K562 (cell line): ENCODE results near the gene MYADML2. TPM values are rescaled to one million over a fixed set of nuclear protein-coding genes. Genes with fewer than 3 reads are reported as not detected.

Experiments
- CBX8 ChIP-seq: fragments of 200-600 bp; sonication (generic); IDR thresholded peaks from 2 replicates; pipeline ENCODE4 v1.6.1; 2012; ENCODE audit warnings: borderline replicate concordance, mixed run types, low read depth, mild to moderate bottlenecking, moderate library complexity, mixed read lengths, low read length, control low read depth, inconsistent platforms; ENCODE audit not compliant: poor library complexity, severe bottlenecking; ENCODE audit errors: extremely low read depth
- HNRNPLL ChIP-seq: fragments of 200-400 bp; formaldehyde crosslinking; IDR thresholded peaks from 2 replicates; pipeline ENCODE4 v1.6.1; 2017; ENCODE audit warnings: low read length, low read depth, mild to moderate bottlenecking; ENCODE audit not compliant: poor library complexity, severe bottlenecking
- MEF2A ChIP-seq: IDR thresholded peaks from 2 replicates; pipeline ENCODE4 v1.6.1; 2011; ENCODE audit warnings: low read depth, mild to moderate bottlenecking, low read length, moderate library complexity; ENCODE audit not compliant: control insufficient read depth
- MEIS2 ChIP-seq: fragments of 450-650 bp; IDR thresholded peaks from 2 replicates; pipeline ENCODE4 v1.6.1; 2014; ENCODE audit warnings: mild to moderate bottlenecking; ENCODE audit not compliant: partially characterized antibody
- MLX ChIP-seq, 2 experiments: fragments of 450-650 bp in 1 of 2; sonication (generic) in 1 of 2; formaldehyde crosslinking; conservative IDR thresholded peaks; 2 replicates each; pipeline versions ENCODE4 v1.4.0 to v1.8.1; 2020 to 2022; ENCODE audit warnings: mild to moderate bottlenecking in 1 of 2, missing genetic modification reagents in 1 of 2
- MTA1 ChIP-seq: fragments of 450-650 bp; IDR thresholded peaks from 2 replicates; pipeline ENCODE4 v1.6.1; 2017; ENCODE audit warnings: borderline replicate concordance
- SOX6 ChIP-seq: fragments of 450-650 bp; IDR thresholded peaks from 2 replicates; pipeline ENCODE4 v1.6.1; 2014; ENCODE audit warnings: mild to moderate bottlenecking
- SRSF3 ChIP-seq: fragments of 200-400 bp; formaldehyde crosslinking; IDR thresholded peaks from 2 replicates; pipeline ENCODE4 v1.6.1; 2016; ENCODE audit warnings: mild to moderate bottlenecking, low read length, moderate library complexity; ENCODE audit not compliant: insufficient read depth
- TSHZ1 ChIP-seq: fragments of 250-450 bp; sonication (Bioruptor Pico); IDR thresholded peaks from 2 replicates; pipeline ENCODE4 v1.4.0; 2020; ENCODE audit warnings: mild to moderate bottlenecking, moderate library complexity
- ZNF124 ChIP-seq: sonication (generic); formaldehyde crosslinking; IDR thresholded peaks from 2 replicates; pipeline ENCODE4 v1.8.1; 2022; ENCODE audit warnings: missing genetic modification reagents
- ZNF146 ChIP-seq: IDR thresholded peaks from one replicate; pipeline ENCODE4 v1.6.1; 2018; ENCODE audit warnings: missing compliant biosample characterization; ENCODE audit not compliant: unreplicated experiment
- polyA plus RNA-seq, 8 experiments: library from polyadenylated mRNA; depleted of rRNA in 4 of 8; stranded (reverse) in 5 of 8; unstranded in 3 of 8; fragments of >200 nt; fragmentation: Nextera tagmentation in 2 of 8; fragmentation: Illumina TruSeq in 1 of 8; extraction: Ambion mirVana in 2 of 8; extraction: Trizol in 1 of 8; gene quantifications; 2 replicates each; pipeline versions ENCODE4 v1.2.1 to v1.2.3, GENCODE V29; 2011 to 2014; ENCODE audit warnings: inconsistent platforms in 1 of 8, missing spikeins in 1 of 8
- total RNA-seq, 7 experiments: library from RNA; depleted of rRNA in 6 of 7; stranded (reverse); fragments of >200 nt in 6 of 7; fragmentation: Illumina TruSeq in 2 of 7; extraction: Trizol in 2 of 7; gene quantifications; 2 replicates each; pipeline versions ENCODE4 v1.2.1 to v1.2.3, GENCODE V29; 2011 to 2021; ENCODE audit warnings: low replicate concordance in 1 of 7
- TF ChIP-seq, protein P1 (sequence below): fragments of 450-650 bp; IDR thresholded peaks from 2 replicates; pipeline ENCODE4 v1.6.1; 2018; ENCODE audit not compliant: partially characterized antibody
- TF ChIP-seq, protein P2 (sequence below): fragments of 250-450 bp; sonication (Bioruptor Pico); IDR thresholded peaks from 2 replicates; pipeline ENCODE4 v1.8.0; 2022; ENCODE audit warnings: inconsistent platforms
- TF ChIP-seq, protein P3 (sequence below): fragments of 250-450 bp; sonication (Bioruptor Pico); IDR thresholded peaks from 2 replicates; pipeline ENCODE4 v1.4.0; 2020; ENCODE audit warnings: mild to moderate bottlenecking, moderate library complexity

The MYADML2 gene
- total and polyA plus RNA-seq, 9 of the 15 experiments (the other 6 are each of a cell fraction or from before 2014, with no cell fraction given): not detected

- TF ChIP-seq CBX8 (no peak), TSHZ1 (CRISPR knock-in tag) (no peak), ZNF146 (CRISPR knock-in tag) (no peak), MEF2A (no peak), MTA1 (no peak), SRSF3 (no peak; the same call in 1 of the 2 replicates), MEIS2 (peak; percentile 26), SOX6 (0 out of 2 replicates have a peak, but pooled peaks have one; percentile 21), ZNF124 (no peak), MLX (CRISPR knock-in tag; conservative IDR thresholded peaks at IDR 0.05) (no peak), HNRNPLL (peak; percentile 79)
- TF ChIP-seq, protein P1, sequence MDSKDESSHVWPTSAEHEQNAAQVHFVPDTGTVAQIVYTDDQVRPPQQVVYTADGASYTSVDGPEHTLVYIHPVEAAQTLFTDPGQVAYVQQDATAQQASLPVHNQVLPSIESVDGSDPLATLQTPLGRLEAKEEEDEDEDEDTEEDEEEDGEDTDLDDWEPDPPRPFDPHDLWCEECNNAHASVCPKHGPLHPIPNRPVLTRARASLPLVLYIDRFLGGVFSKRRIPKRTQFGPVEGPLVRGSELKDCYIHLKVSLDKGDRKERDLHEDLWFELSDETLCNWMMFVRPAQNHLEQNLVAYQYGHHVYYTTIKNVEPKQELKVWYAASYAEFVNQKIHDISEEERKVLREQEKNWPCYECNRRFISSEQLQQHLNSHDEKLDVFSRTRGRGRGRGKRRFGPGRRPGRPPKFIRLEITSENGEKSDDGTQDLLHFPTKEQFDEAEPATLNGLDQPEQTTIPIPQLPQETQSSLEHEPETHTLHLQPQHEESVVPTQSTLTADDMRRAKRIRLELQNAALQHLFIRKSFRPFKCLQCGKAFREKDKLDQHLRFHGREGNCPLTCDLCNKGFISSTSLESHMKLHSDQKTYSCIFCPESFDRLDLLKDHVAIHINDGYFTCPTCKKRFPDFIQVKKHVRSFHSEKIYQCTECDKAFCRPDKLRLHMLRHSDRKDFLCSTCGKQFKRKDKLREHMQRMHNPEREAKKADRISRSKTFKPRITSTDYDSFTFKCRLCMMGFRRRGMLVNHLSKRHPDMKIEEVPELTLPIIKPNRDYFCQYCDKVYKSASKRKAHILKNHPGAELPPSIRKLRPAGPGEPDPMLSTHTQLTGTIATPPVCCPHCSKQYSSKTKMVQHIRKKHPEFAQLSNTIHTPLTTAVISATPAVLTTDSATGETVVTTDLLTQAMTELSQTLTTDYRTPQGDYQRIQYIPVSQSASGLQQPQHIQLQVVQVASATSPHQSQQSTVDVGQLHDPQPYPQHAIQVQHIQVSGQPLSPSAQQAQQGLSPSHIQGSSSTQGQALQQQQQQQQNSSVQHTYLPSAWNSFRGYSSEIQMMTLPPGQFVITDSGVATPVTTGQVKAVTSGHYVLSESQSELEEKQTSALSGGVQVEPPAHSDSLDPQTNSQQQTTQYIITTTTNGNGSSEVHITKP: no peak
- TF ChIP-seq, protein P2, sequence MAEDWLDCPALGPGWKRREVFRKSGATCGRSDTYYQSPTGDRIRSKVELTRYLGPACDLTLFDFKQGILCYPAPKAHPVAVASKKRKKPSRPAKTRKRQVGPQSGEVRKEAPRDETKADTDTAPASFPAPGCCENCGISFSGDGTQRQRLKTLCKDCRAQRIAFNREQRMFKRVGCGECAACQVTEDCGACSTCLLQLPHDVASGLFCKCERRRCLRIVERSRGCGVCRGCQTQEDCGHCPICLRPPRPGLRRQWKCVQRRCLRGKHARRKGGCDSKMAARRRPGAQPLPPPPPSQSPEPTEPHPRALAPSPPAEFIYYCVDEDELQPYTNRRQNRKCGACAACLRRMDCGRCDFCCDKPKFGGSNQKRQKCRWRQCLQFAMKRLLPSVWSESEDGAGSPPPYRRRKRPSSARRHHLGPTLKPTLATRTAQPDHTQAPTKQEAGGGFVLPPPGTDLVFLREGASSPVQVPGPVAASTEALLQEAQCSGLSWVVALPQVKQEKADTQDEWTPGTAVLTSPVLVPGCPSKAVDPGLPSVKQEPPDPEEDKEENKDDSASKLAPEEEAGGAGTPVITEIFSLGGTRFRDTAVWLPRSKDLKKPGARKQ: 0 out of 2 replicates have a peak, but pooled peaks have one; percentile 2
- TF ChIP-seq, protein P3, sequence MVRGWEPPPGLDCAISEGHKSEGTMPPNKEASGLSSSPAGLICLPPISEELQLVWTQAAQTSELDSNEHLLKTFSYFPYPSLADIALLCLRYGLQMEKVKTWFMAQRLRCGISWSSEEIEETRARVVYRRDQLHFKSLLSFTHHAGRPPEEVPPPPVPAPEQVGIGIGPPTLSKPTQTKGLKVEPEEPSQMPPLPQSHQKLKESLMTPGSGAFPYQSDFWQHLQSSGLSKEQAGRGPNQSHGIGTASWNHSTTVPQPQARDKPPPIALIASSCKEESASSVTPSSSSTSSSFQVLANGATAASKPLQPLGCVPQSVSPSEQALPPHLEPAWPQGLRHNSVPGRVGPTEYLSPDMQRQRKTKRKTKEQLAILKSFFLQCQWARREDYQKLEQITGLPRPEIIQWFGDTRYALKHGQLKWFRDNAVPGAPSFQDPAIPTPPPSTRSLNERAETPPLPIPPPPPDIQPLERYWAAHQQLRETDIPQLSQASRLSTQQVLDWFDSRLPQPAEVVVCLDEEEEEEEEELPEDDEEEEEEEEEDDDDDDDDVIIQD (CRISPR knock-in tag): no peak
Observed at GRCh38 chr17:81922566-81923301, 24.3 kb downstream of the MYADML2 start (continued).
